Adrenal gland (tissue), 12 donors: ENCODE data around the gene TNS4. TPM values are rescaled to one million over a fixed set of nuclear protein-coding genes. Genes with fewer than 3 reads are reported as not detected.
"Not testable (repeated sequence)": the region's sequence is repeated elsewhere in the genome, so short reads cannot be mapped to it uniquely, and the experiment has no call there.

Source experiments
- DNase-seq, 7 donors: peaks; one replicate each; pipeline ENCODE4 v3.0.0-alpha.2; 2019 to 2020
- H3K27ac ChIP-seq, 5 donors: fragments of 200-600 bp; sonication (generic) in 4 of 5; 1 replicate in 3 of 5; 2 replicates in 2 of 5; pipeline versions ENCODE4 v1.5.1 to v1.8.0; 2016 to 2020; ENCODE audit warnings: mild to moderate bottlenecking in 1 of 5
- H3K27me3 ChIP-seq: fragments of 200-600 bp; 2 replicates; pipeline ENCODE4 v1.8.0; 2021
- H3K36me3 ChIP-seq, 2 donors: fragments of 200-600 bp; replicated peaks in 1 of 2; 1 replicate in 1 of 2; 2 replicates in 1 of 2; pipeline versions ENCODE4 v1.5.1 to v1.8.0; 2018 to 2022
- H3K4me1 ChIP-seq, 2 donors: fragments of 200-600 bp; replicated peaks in 1 of 2; 1 replicate in 1 of 2; 2 replicates in 1 of 2; pipeline versions ENCODE4 v1.5.1 to v1.8.0; 2018 to 2021
- H3K4me3 ChIP-seq, 4 donors: fragments of 200-600 bp; sonication (generic) in 3 of 4; one replicate each; pipeline ENCODE4 v1.5.1; 2016 to 2018
- H3K9me3 ChIP-seq, 3 donors: fragments of 200-600 bp; sonication (generic) in 1 of 3; replicated peaks in 1 of 3; 1 replicate in 2 of 3; 2 replicates in 1 of 3; pipeline versions ENCODE4 v1.5.1 to v1.8.0; 2016 to 2021
- CTCF ChIP-seq, 6 experiments: fragments of 450-650 bp in 4 of 6; fragments of 200-600 bp in 2 of 6; sonication (generic) in 1 of 6; IDR thresholded peaks; 1 replicate in 5 of 6; 2 replicates in 1 of 6; pipeline versions ENCODE4 v1.5.1 to v1.8.0; 2016 to 2021; ENCODE audit warnings: antibody characterized with exemption in 6 of 6, mild to moderate bottlenecking in 2 of 6, moderate library complexity in 1 of 6
- POLR2A ChIP-seq, 2 donors: fragments of 450-650 bp; IDR thresholded peaks; one replicate each; pipeline ENCODE4 v1.6.1; 2017; ENCODE audit warnings: antibody characterized with exemption in 2 of 2, mild to moderate bottlenecking in 2 of 2, moderate library complexity in 1 of 2
- WGBS, 4 donors: extraction: QIAGEN DNeasy Blood & Tissue Kit in 2 of 4; methylation state at CpG; one replicate each; pipeline versions ENCODE4 v1.1.5 to v1.1.7; 2013 to 2017; 5-methylcytosine and 5-hydroxymethylcytosine counted together
- intact Hi-C, 2 donors: fragments of 100-400 bp; cut with DNase I; formaldehyde crosslinking; loops; one replicate each; pipeline versions ENCODE4 v1.14.1 to v1.15.0; 2022 to 2023
- polyA plus RNA-seq, 3 donors: library from polyadenylated mRNA; stranded (reverse); fragments of 200-250 nt in 2 of 3; fragments of 350-450 nt in 1 of 3; fragmentation: Illumina TruSeq in 1 of 3; extraction: RNeasy Lipid Tissue Mini Kit (QIAGEN cat#74804) in 1 of 3; gene quantifications; one replicate each; pipeline ENCODE4 v1.2.3, GENCODE V29; 2013 to 2014
- total RNA-seq, 9 donors: library from RNA; depleted of rRNA in 4 of 9; stranded (reverse); fragments of >200 nt in 4 of 9; fragments of 120-200 nt in 1 of 9; fragmentation: NEBNext Ultra II Directional in 1 of 9; extraction: Animal tissue kit (Norgen Biotek cat#: 25700) in 1 of 9; gene quantifications; one replicate each; pipeline versions ENCODE4 v1.1.0 to v1.2.4, GENCODE V29; 2013 to 2023
- donor health status: healthy with polysubstance abuse.
- donor health status: Bipolar disorder and iron deficiency.
- donor health status: DM: yes; HTN: yes; CAD: no.
- donor health status: DM: no; HTN: no; CAD: no.
- donor health status: DM: no; HTN: no; CAD: no.
- donor health status: DM: yes; HTN: yes; CAD: no.

Gene TNS4
- total and polyA plus RNA-seq, 12 donors: 0.07 to 0.32 (median 0.11) TPM; not detected in 7

DNA sequence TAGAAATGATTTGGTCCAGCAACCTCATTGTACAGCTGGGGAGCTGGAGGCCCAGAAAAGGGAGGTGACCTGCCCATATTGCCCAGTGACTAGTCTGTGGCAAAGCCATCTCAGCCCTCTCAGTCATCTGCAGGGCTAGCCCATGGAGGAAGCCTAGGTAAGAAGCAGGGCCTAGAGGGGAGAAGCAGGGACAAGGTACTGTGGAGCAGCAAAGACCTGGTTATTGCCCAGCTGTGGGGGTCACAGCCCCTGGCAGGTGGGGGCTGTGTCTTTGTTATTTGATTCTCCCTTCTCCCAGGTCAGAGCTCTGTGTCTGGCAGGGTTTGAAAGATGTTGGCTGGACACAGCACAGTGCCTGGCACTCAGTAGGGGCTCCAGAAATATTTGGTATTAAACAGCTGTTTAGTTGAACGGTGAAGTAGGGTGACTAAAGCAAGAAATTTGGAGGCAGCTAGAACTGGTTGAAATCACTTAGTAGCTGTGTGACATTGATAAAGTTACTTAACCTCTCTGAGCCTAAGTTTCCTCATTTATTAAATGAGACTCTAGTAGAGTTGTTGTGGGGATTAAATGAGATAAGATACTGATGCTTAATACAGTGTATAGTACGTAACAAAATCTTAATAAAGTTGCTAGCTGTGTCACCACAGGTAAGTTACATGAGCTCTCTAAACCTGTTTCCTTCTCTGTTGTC is 46.5 kb upstream of the TNS4 start:
- intact Hi-C loops: no loop called here
- TF ChIP-seq CTCF (IDR thresholded peaks at IDR 0.05): no peak
- no peak for TF ChIP-seq POLR2A (IDR thresholded peaks at IDR 0.05)
- peak in 1 of 7 donors; percentile 17 for DNase-seq
- no peaks in the 10 kb centered on the region for H3K36me3 ChIP-seq
- H3K4me3 ChIP-seq: no peak overlapping the region
- H3K9me3 ChIP-seq: no peaks in the 10 kb centered on the region
- H3K27me3 ChIP-seq: no peaks in the 10 kb centered on the region
- H3K27ac ChIP-seq: peak overlapping the region in 3 of 5 donors; percentile 45 to 88 (median 87)
- WGBS, 4 donors: 73 to 84% (median 80%) methylated on average over 2 of the region's 2 CpGs
- peaks cover 26 to 54% of the 10 kb centered on the region in 2 donors for H3K4me1 ChIP-seq

DNA sequence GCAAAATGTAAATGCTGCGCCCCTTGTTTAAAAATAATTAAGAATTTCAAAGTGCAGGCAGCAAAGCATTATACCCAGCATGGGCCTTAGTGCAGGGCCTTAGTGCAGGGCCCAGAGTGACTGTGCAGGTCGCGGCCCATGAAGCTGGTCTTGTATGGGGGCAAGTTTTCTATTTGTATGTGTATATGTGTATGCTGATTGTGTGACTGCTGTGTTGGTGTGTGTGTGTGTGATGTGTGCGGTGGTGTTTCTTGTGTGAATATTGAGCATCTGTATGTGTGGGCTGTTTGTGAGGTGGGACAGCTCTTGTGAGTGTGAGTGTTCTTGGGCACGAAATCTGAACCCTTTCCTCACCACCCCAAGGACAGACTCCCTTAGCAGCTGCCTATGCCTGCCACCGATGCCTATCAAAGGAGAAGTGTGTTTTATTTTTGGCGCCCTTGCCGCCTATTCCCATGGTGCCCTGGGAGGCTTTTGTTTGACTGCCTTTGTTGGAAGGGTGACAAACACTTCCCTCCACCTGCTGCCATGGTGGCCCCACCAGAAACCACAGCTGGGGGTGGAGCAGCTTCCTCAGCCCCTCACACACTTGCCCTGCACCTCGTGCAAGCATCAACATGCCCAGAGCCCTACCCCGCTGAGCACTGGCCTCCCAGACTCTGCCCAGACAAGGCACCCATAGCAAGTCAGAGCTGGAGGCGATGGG is 45.8 kb upstream of the TNS4 start:
- TF ChIP-seq CTCF (IDR thresholded peaks at IDR 0.05): no peak
- no peak for TF ChIP-seq POLR2A (IDR thresholded peaks at IDR 0.05)
- peaks cover 31 to 54% of the 10 kb centered on the region in 2 donors for H3K4me1 ChIP-seq
- peak in 5 of 7 donors; percentile 12 to 43 (median 16) for DNase-seq
- H3K9me3 ChIP-seq: no peaks in the 10 kb centered on the region
- H3K27me3 ChIP-seq: no peaks in the 10 kb centered on the region
- H3K36me3 ChIP-seq: no peaks in the 10 kb centered on the region
- H3K4me3 ChIP-seq: no peak overlapping the region
- 73 to 76% (median 75%) methylated on average over 9 to 11 of the region's 11 CpGs for WGBS, 4 donors
- intact Hi-C loops: no loop called here
- H3K27ac ChIP-seq: peak overlapping the region in 2 of 5 donors; percentile 87 to 88

DNA sequence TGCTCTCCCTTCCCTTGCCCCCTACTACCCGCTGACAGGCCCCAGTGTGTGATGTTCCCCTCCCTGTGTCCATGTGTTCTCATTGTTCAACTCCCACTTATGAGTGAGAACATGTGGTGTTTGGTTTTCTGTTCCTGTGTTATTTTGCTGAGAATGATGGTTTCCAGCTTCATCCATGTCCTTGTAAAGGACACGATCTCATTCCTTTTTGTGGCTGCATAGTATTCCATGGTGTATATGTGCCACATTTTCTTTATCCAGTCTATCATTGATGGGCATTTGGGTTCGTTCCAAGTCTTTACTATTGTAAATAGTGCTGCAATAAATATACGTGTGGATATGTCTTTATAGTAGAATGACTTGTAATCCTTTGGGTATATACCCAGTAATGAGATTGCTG is 45.1 kb upstream of the TNS4 start:
- H3K9me3 ChIP-seq, DNase-seq, H3K27ac ChIP-seq, H3K36me3 ChIP-seq, H3K4me3 ChIP-seq, H3K27me3 ChIP-seq, intact Hi-C loops: not testable (repeated sequence)
- H3K4me1 ChIP-seq: peaks cover 39 to 54% of the 10 kb centered on the region in 2 donors
- 82 to 92% (median 89%) methylated on average over 4 of the region's 4 CpGs for WGBS, 4 donors

DNA sequence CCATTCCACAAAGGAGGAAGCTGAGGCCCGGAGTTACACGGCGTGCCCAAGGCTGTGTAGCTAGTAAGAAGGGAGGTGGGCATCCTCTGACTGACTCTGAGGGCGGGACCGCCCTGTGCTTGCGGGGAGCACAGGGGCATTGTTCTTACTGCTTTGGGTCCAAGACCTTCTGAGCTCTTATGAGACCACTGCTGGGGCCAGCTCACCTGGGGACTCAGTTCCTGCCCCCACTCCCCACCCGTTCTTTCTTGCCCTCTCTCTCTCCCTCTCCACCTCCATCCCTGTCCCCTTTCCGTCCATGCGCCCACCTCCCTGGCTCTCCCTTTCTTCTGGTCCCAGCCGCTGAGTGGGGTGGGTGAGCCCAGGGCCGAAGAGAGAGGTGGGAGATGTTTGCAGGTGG is 44.2 kb upstream of the TNS4 start:
- no peaks in the 10 kb centered on the region for H3K36me3 ChIP-seq
- H3K27ac ChIP-seq: no peak overlapping the region
- TF ChIP-seq POLR2A (IDR thresholded peaks at IDR 0.05) (no peak), CTCF (IDR thresholded peaks at IDR 0.05) (no peak)
- no peaks in the 10 kb centered on the region for H3K9me3 ChIP-seq
- intact Hi-C loops: no loop called here
- H3K4me1 ChIP-seq: peaks cover 35 to 52% of the 10 kb centered on the region in 2 donors
- WGBS, 4 donors: 91 to 98% (median 95%) methylated on average over 11 of the region's 11 CpGs
- peak in 4 of 7 donors; percentile 9 to 17 (median 12) for DNase-seq
- H3K27me3 ChIP-seq: no peaks in the 10 kb centered on the region
- H3K4me3 ChIP-seq: no peak overlapping the region
